ENCODE results near the gene MAP2. TPM values are rescaled to one million over a fixed set of nuclear protein-coding genes. Genes with fewer than 3 reads are reported as not detected.
A peak's percentile ranks its signal among the peaks of the same experiment; 100 is the strongest.

The MAP2 gene
- polyA plus RNA-seq, 1 donor (not counting 4 experiments of a cell fraction or from before 2014, with no cell fraction given): 16.2 TPM

DNA sequence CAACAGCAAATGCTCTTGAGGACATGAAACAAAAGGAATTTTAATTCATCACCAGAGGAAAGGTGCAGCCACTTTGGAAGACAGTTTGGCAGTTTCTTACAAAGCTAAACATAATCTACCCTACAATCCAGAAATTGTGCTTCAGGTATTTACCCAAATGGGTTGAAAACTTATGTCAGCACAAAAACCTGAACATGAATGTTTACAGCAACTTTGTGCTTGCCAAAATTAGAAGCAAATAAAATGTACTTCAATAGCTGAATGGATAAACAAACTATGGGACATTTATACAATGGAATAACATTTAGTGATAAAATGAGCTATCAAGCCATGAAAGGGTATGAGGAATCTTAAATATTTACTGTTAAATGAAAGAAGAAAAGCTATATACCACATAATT is 6.9 kb upstream of the MAP2 start:
- dilution Hi-C loops (cut with MboI; ENCODE audit: extremely low pct_ligation_motif_present, low sequenced_read_pairs): no loop called here
- DNase-seq (ENCODE audit: low read depth, low spot score): no peak

DNA sequence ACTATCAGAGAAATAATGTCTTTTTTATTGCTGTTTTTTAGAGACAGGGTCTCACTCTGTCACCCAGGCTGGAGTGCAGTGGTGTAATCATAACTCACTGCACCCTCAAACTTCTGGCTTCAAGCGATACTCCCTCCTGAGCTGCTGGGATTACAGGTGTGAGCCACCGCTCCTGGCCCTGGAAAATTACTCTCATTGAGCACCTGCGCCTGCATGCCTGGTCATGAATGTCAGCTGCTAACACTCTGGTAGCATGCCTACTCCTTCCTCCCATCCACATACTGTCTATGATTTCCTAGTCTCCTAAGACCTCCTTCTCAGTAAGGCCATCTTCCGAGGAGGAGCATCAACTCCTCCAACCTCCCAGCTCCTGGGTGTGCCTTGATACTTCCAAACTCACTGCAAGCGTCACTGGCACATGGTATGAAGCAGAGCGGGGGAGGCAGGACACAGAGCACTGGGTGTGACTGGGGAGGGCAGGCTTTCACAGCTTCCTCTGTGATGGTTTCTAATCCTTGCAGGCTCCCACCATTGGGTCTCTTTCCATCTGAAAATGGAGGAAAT is 1.6 kb upstream of the MAP2 start:
- Histone ChIP-seq H3K4me1 (ENCODE audit: control insufficient read depth, extremely low read depth, insufficient read depth, low read length) (peaks cover 30% of the 10 kb centered on the region), H3K27ac (ENCODE audit: control insufficient read depth, insufficient read depth, low read length) (peak overlapping the region; percentile 22), H3K9ac (ENCODE audit: control insufficient read depth, extremely low read depth, insufficient read depth, low read length) (no peak overlapping the region), H3K27me3 (ENCODE audit: control insufficient read depth, extremely low read depth, insufficient read depth, low read length) (no peaks in the 10 kb centered on the region), H3K9me1 (ENCODE audit: control insufficient read depth, extremely low read depth, insufficient read depth, low read length) (no peaks in the 10 kb centered on the region), H3K79me2 (ENCODE audit: control insufficient read depth, insufficient read depth, low read length) (peaks cover 5% of the 10 kb centered on the region), H3K36me3 (ENCODE audit: control insufficient read depth in 2 of 2, extremely low read depth in 1 of 2, insufficient read depth in 2 of 2, low read length in 2 of 2) (no peaks in the 10 kb centered on the region), H3K4me3 (ENCODE audit: control insufficient read depth in 2 of 3, extremely low read depth in 1 of 3, insufficient read depth in 2 of 3, low read depth in 1 of 3, low read length in 3 of 3) (peak overlapping the region in 1 of 3 experiments; percentile 17), H3K9me3 (ENCODE audit: control insufficient read depth, low read depth, low read length) (no peaks in the 10 kb centered on the region), H2AFZ (ENCODE audit: control insufficient read depth, low read length) (peak overlapping the region; percentile 83), H3K4me2 (ENCODE audit: control insufficient read depth, extremely low read depth, insufficient read depth, low read depth, low read length) (peak overlapping the region; percentile 22), H4K20me1 (ENCODE audit: control insufficient read depth, extremely low read depth, insufficient read depth, low read length) (no peaks in the 10 kb centered on the region)
- no peak for TF ChIP-seq EZH2 (IDR thresholded peaks at IDR 0.05; ENCODE audit: low read length)
- TF ChIP-seq, protein P1, sequence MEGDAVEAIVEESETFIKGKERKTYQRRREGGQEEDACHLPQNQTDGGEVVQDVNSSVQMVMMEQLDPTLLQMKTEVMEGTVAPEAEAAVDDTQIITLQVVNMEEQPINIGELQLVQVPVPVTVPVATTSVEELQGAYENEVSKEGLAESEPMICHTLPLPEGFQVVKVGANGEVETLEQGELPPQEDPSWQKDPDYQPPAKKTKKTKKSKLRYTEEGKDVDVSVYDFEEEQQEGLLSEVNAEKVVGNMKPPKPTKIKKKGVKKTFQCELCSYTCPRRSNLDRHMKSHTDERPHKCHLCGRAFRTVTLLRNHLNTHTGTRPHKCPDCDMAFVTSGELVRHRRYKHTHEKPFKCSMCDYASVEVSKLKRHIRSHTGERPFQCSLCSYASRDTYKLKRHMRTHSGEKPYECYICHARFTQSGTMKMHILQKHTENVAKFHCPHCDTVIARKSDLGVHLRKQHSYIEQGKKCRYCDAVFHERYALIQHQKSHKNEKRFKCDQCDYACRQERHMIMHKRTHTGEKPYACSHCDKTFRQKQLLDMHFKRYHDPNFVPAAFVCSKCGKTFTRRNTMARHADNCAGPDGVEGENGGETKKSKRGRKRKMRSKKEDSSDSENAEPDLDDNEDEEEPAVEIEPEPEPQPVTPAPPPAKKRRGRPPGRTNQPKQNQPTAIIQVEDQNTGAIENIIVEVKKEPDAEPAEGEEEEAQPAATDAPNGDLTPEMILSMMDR (optimal IDR thresholded peaks at IDR 0.05 in 1 of 3, IDR thresholded peaks at IDR 0.05 in 1 of 3, conservative IDR thresholded peaks at IDR 0.05 in 1 of 3; ENCODE audit: extremely low read depth in 1 of 3, insufficient read depth in 2 of 3, low read length in 3 of 3): no peak
- DNase-seq (ENCODE audit: low read depth, low spot score) (no peak), FAIRE-seq (peak; percentile 96)
- dilution Hi-C loops (cut with MboI; ENCODE audit: extremely low pct_ligation_motif_present, low sequenced_read_pairs): no loop called here

More for the DNA sequence above, 6.9 kb upstream of the MAP2 start:
- H3K4me3 ChIP-seq (ENCODE audit: control insufficient read depth in 2 of 3, extremely low read depth in 1 of 3, insufficient read depth in 2 of 3, low read depth in 1 of 3, low read length in 3 of 3): no peak overlapping the region
- H2AFZ ChIP-seq (ENCODE audit: control insufficient read depth, low read length): no peak overlapping the region
- H3K9me3 ChIP-seq (ENCODE audit: control insufficient read depth, low read depth, low read length): no peaks in the 10 kb centered on the region
- no peaks in the 10 kb centered on the region for H3K9me1 ChIP-seq (ENCODE audit: control insufficient read depth, extremely low read depth, insufficient read depth, low read length)
- H3K9ac ChIP-seq (ENCODE audit: control insufficient read depth, extremely low read depth, insufficient read depth, low read length): no peak overlapping the region
- no peak for FAIRE-seq
- H3K4me1 ChIP-seq (ENCODE audit: control insufficient read depth, extremely low read depth, insufficient read depth, low read length): peaks cover under 1% of the 10 kb centered on the region
- no peaks in the 10 kb centered on the region for H3K36me3 ChIP-seq (ENCODE audit: control insufficient read depth in 2 of 2, extremely low read depth in 1 of 2, insufficient read depth in 2 of 2, low read length in 2 of 2)
- no peaks in the 10 kb centered on the region for H3K27me3 ChIP-seq (ENCODE audit: control insufficient read depth, extremely low read depth, insufficient read depth, low read length)
- no peaks in the 10 kb centered on the region for H3K79me2 ChIP-seq (ENCODE audit: control insufficient read depth, insufficient read depth, low read length)
- no peak overlapping the region for H3K4me2 ChIP-seq (ENCODE audit: control insufficient read depth, extremely low read depth, insufficient read depth, low read depth, low read length)
- no peak overlapping the region for H3K27ac ChIP-seq (ENCODE audit: control insufficient read depth, insufficient read depth, low read length)
- H4K20me1 ChIP-seq (ENCODE audit: control insufficient read depth, extremely low read depth, insufficient read depth, low read length): no peaks in the 10 kb centered on the region
- no peak for TF ChIP-seq EZH2 (IDR thresholded peaks at IDR 0.05; ENCODE audit: low read length)
- TF ChIP-seq, protein P1 (optimal IDR thresholded peaks at IDR 0.05 in 1 of 3, IDR thresholded peaks at IDR 0.05 in 1 of 3, conservative IDR thresholded peaks at IDR 0.05 in 1 of 3; ENCODE audit: extremely low read depth in 1 of 3, insufficient read depth in 2 of 3, low read length in 3 of 3): no peak
